ENCODE data around the gene SIGLECL1.

Gene SIGLECL1

DNA sequence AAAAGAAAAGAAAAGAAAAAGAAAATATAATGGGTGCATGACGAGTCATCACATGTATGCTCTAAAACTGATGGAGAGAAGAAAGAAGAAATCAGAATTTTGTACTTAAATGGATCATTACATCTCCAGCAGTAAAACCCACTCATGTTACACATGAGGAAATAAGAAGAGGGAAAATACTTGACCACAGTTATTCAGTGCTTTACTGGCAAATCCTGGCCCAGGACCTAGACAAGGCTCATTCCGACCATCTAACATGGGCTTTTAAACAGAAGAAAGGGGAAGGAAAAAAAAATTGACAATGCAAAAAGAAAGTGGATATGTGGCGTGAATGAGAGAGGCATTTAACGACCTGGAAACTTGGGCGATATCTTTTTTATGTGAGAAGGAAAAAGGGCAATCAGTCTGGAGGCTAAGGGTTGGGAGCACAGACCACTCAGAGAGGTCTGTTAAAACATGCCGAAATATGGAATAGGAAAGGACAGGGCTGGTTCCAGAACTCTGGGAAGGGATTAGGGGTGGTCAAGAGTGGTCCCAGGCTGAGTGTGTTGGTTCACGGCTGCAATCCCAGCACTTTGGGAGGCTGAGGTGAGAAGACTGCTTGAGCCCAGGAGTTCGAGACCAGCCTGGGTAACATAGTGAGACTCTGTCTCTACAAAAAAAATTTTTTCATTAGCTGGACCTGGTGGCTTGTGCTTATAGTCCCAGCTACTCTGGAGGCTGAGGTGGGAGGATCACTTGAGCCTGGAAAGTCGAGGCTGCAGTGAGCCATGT lies 1.6 kb downstream of the SIGLECL1 start:
- DNase-seq, result no peak

DNA sequence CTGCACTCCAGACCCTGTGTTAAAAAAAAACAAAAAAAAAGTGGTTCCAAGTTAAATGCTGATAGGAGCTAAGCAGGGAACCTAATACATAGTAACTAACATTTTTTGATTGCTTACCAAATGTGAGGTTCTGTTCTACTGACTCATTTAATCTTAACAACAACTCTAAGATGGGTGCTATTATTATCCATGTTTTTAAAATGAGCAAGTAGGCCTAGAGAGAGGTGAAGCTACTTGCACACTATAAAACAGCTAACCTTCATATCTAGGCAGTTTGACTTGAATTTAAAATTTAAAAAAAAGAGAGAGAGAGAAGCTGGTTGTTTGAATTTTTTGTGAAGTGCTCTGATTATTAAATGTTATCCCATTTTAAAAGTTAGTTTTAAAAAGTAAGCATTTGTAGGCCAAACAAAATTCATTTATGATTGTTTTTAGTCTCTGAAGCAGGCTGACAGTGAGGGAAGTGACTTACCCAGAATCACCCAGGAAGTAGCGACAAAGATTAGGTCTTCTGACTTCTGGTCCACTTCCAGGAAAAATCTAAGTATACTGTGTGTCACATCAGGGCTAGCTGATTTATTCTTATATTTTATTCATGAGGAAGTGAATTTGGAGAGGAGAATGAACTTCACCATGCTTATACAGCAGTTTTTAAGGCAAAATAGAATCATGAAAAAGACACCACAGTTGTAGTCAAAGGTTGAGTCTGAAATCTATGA lies 2.4 kb downstream of the SIGLECL1 start:
- DNase-seq, result no peak

DNA sequence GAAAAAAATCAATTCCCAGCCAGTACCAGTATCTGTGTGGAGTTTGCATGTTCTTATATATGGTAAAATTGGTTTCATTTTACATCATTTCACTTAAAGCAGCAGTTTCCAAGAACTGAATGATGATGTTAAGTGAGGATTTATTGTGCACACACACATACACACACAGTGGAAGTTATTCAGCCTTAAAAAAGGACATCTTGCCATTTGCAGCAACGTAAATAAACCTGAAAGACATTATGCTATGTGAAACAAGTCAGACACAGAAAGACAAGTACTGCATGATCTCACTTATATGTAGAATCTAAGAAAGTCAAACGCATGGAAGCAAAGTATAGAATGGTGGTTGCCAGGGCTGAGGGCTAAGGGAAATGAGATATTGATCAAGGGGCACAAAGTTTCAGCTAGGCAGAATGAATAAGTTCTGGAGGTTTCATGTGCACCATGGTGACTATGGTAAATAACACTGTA lies 5.3 kb downstream of the SIGLECL1 start:
- no peak for DNase-seq

DNA sequence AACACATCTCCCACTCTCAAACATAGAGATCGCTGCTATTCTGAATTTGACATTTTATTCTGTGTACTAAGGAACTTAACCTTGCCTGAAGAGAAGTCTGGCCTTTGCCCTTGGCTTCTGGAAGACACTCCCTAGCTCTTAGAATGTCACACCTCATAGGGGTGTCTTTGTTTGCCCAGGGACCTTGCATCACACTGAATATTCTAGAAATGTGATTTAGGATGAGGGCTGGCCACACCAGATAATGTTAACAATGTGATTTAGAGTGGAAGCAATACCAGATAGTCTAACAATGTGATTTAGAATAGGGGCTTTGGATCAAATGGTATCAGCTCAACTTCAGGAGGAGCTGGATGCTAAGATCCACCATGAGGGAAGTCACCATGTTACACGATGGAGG lies 6.6 kb downstream of the SIGLECL1 start:
- DNase-seq, result no peak

DNA sequence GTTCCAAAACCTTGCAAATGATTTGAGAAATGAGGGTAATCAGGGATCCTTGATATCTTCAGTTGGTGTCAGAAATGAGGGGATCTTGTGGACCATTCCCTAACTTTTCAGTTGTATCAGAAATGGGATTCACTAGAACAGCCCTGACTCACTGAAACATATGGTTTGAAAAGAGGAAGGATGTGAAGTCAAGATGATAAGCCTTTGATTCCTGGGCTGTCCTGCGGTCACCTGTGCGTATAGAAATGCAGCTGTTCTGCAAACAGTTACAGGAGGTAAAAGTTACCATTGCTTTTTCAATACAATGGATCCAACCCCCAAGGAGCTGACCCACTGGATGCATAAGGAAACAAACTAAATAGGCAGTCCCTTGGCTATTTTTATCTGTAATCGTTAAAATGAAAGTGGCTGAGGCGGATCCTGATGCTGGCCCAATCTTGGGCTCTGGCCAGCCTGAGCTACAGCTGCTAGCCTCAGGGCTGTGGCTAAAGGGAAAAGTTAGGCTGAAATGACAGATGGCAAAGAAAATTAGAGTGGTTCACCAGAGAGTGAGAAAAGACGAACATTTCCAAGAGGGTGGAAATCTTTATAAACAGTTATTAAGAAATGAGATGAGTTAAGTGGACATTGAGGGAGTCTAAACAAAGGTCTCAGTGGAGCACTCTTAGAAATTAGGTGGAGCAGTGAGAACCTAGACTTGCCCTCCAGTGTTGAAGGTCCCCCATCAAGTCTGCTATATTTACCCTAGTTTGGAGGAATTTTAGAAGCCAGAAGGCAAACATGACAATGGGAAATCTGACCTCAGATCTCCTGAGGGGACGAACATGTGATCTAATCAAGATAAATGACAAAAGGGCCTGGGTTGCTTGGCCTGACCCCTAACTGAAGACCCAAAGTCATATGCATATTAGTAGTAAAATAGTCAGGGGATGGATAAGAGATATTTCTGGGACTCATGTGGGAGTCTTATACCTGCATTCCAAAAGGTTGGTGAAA lies 7.6 kb downstream of the SIGLECL1 start:
- DNase-seq, result no peak

DNA sequence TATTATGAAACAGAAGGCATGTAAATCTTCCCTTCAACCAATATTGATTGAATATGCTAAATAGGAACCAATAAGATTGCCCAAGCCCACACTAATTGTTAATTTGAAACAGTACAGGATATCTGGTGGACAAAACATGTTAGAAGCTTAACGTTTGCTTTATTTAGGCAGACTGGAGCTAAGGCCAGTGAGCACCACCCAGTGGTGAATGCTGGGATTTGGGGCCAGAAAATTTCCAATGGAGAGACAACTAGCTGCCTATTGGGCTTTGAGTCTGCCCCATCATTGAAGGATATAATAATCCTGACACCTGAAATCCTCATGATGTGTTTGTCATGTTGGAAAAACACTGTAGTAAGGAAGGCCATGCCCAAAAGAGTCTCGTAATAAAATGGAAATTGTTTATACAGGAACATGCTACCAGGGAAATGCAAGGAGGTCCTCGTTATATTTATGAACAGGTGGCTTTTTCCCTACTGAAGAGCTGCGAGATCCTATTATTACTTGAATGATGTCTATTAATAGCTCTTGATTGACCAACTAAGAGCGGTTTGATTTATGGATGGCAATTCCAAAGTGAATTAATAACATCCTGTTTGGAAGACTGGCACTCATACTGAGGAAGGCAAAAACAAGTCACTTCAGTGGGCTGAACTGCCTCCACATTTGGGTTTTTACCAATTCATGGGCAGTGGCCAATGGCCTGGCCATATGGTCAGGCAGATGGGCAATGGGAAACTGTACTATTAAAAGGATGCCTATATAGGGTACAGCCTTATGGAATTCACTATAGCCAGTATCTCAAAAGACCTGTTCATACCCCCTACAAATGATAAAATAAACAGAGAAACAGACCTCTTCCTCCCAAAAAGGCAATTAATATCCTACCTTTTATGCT lies 8.7 kb downstream of the SIGLECL1 start:
- peak in 14 of 56 donors; percentile 0 to 40 (median 6) for DNase-seq

DNA sequence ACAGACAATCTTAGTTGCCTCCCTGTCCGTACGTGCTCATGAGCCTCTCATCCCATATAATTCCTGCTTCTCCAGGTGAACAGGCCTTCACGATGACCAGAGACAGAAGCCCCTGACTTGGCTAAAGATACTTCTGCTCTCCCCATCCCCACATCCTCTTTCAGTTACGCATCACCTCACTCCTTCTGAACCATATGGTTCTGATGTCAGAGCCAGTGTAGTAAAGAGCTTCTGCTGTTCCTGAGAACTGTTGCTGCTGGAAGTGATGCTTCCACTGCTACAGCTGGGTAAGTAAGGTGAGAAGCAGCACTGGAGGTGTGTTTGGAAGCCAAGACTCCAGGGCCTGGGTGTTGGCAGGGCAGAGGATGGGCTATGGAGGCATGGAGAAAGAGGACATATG lies 12.9 kb downstream of the SIGLECL1 start:
- DNase-seq, result no peak

DNA sequence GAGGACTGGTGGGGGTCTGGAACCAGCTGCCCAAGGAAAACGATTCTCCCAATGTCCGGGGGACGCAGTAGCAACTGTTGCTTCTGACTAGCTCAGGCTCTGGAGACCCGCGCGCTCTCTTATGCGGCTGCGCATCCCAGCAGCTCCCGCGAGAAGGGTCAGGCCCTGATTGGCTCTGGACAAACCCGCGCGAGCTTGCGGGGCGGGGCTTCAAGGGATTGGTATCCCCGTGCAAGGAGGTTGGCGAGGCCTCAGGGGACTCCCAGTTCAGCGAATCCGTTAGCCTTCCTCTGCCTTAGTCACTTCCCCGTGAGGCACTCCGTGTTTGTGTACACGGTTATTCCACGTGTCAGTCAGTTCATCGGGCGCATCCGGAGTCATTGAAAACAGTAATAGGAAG lies 20.2 kb downstream of the SIGLECL1 start:
- peak in 2 of 56 donors; percentile 15 to 18 for DNase-seq

DNA sequence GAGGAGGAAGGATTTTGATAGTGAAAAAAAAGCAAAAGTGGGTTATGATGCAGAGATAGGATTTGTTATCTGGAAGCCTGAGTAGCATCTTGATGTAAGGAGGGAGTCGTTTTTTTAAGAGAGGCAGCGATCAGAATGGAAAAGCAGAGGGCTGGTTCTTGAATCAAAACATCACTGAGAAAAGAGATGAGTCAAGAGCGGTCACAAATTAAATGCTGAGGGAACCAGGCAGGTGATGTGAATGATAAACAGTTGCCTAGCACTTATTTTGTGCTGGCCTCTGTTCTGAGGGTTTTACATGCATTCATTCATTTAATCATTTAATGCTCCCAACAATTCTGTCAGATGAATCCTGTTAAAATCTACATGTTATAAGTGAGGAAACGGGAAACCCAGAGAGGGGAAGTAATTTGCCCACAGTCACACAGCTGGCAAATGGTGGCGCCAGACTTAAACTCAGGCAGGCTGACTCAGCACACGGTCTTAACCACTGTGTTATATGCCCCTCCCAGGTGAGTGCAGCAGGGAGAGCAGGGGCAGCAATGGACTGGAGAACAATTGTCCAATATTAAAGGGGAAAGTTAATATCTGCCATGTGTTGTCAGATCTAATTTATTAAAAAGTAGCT lies 21.4 kb downstream of the SIGLECL1 start:
- no peak for DNase-seq

DNA sequence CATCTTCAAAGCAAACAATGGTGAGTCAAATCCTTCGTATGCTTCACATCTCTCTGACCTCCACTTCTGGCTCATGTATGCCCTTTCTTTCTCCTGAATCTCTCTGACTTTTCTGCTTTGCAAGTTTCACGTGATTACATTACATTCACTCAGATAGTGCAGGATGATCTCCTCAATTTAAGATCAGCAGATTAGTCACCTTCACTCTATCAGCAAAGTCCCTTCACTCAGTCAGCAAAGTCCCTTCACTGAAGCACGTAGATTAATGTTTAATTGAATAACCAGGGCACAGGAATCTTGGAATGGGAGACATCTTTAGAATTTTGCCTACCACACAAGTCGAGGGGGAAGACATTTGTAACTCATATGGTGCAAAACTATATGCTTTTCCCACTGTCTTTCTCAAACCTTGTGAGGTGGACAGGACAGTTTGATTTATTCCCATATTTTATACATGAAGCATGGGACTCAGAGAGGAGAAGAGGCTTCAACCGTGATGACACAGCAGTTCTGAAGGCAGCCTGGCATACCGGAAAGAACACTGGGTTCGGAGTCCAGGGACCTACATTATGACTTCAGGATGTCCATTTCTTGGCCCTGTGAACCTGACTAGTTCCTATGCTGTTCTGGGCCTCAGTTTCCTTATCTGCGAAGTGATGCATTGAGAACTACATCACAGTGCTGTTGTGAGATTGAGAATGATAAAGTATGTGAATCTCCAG lies 23.3 kb downstream of the SIGLECL1 start:
- no peak for DNase-seq

DNA sequence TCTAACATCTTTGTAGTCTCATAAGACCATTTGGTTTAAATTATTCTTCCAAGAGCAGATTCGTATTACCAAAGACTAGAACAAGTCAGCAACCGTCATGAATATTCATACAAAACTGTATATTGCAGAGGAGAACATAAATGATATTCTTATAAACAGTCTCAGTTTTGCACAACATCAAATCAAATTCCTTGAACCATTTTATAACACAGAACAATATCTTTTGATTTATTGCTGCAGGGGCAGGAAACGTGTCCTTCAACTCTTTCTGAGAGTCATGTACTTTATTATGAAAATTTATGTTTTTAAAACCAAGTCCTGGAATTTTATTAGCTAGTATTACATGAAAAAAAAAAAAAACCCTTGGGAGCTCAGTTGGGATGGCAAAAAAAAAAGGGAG lies 26.2 kb downstream of the SIGLECL1 start:
- no peak for DNase-seq

DNA sequence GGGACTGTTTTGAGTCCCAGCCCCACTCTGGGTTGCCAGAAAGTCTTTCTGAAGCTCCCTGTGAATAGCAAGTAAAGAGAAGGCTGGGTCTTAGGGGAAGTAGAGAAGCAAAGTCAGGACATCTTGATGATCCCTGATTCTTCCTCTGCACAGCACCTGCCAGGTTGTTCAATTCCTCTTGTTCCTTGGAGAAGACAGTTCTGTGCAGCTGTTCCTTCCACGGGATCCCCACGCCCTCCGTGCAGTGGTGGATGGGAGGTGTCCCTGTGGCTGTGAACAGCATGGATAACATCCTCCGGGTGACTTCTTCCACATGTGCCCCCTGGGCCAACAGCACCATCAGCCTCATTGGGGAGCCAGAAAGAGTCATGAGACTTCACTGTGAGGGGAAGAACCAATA lies 31.5 kb downstream of the SIGLECL1 start:
- DNase-seq, result no peak

DNA sequence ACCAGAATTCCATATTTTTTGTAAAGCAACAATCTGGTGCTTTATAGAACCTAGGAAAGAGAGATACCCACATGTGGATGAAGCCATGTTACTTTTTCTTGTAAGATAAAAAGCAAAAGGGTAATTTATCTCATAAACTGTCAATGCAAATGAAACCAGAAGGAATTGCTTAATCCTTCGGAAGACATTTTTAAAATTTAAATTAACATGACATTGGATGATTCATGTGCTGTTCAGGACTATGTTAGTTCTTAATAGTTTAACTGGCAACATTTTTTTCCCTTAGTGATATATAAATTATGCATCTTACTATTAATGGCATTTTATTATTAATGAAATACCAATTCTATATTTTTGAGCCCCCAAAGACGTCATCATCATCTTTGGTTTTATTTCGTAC lies 34.8 kb downstream of the SIGLECL1 start:
- DNase-seq, result no peak

DNA sequence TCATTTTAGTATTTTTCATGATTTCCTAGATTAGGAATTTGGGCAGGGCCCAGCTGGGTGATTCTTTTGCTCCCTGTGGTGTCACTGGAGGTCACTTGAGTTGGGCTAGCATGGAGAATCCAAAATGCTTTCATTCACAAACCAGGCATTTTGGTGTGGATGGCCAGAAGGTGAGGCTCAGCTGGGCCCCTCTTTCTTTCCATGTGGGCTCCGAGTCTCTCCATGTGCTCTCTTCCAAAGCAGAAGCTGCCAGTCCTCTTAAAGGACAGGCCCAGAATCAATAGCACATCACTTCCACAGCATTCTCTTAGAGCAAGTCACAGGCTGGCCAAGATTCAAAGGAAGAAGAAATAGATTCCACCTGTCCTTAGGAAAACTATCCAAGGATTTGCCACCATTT lies 38.8 kb downstream of the SIGLECL1 start:
- DNase-seq, result no peak

DNA sequence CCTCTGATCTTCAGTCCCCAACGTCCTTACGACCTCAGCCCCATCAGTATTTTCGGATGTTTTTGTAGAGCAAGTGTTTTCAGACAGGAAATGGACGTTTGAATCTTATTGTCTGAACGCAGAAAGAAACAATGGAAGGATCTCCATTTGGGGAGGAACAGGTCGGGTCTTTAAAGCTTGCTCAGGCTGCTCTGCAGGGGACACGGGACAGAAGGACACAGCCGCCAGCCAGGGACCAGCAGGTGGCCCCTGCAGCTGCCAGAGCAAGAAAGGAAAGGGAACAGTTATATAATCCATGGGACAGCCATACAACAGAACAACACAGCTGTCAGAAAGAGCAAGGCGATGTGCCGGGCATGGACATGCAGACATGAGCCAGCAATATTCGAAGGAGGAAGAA lies 42.1 kb downstream of the SIGLECL1 start:
- peak in 1 of 56 donors; percentile 7 for DNase-seq

DNA sequence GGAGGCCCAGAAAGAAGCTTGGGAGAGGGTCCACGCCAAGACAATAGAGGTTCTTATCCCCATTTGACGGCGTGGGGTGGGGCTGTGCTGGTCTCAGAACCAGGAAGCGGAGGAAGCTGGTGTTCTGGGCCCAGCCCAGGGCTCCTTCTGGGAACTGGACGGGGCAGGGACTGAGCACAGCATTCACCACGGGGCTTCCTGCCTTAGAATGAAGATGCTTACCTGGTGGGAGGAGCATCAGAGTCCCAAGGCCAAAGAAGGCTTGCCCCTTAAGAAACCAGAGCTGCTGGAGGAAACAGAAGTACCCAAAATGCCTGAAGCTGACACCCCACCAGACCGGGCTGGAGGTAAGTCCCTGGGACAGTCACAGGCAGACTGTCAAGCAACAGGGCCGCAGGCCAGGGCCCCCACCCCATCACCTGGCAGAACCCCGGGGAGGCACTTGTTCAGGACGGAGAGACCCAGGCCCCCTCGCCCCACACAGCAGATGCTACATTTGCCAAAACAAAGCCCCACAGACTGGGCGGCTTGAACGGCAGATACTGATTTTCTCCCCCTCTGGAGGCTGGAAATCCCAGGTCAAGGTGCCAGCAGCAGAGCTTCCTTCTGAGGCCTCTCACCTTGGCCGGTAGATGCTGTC lies 42.8 kb downstream of the SIGLECL1 start:
- no peak for DNase-seq

DNA sequence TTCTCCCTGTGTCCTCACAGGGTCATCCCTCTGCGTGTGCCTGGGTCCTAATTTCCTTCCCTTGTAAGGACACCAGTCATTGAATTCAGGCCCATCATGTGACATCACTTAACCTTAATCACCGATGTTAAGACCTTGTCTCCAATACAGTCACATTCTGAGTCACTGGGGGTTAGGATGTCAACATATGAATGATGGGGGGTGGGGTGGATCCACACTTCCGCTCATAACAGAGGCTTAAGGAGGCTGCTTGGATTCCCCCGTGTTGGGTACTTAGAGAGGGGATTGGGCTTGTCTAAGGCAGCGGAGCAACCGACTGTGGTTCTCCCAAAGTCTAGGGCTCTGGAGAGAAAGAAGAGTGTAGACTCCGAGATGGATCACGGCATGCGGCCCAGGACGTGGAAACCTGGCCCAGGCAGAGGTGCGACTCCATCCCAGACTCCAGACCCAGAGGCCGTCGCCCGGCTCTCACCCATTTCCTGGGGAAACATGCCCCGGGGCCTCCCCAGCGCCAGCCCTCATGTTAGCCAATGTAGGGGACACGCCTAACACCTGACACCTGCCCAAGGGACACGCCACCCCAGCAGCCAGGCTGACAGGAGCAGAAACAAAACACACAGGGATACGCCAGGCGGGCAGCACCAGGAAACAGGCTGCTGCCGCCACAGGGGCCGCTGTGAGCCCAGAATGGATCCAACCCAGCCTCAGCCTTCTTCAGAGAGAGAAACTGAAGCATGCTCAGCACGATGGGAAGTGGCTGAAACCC lies 43.5 kb downstream of the SIGLECL1 start:
- no peak for DNase-seq

DNA sequence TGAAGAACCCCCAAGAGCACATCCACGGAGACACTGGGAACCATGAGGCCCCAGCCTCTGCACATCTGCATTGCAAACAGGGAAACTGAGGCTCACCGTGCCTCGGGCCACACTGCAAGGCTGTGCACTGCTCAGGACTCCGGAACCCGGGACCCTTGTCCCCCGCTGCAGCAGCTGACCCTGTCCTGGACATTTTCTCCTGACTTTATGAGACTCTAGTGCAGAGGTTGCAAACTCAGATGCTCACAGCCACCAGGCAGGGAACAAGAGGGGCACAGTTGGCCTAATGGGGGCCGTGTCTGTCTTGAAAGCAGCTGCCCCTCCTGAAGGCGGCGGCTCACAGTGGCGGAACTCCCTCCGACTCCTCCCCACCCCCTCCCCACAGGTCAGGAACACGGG lies 44.1 kb downstream of the SIGLECL1 start:
- no peak for DNase-seq
